Stimulated activated CD8-positive, alpha-beta memory T cell treated with anti-CD3 and anti-CD28 coated beads, Interleukin-4, amount 100 ng/mL, for 24 hours (primary cell): ENCODE results near the gene SLC4A5.

Source experiments
- DNase-seq: peaks from one replicate; pipeline ENCODE4 v3.0.0-alpha.2; 2020; ENCODE audit warnings: low read depth

Gene SLC4A5

DNA sequence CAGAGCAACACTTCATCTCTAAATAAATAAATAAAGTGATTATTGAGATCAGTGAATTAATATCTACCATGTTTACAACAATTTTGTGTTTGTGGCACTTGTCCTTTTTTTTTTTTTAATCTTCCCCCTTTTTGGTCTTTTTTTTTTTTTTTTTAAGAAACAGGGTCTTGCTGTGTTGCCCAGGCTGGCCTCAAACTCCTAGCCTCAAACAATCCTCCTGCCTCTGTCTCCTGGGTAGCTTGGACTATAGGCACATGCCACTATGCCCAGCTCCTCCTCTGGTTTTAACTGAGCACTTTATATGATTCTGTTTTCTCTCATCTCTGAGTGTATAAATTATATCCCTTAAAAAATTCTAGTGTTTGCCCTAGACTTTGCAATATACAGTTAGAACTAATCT, 30.3 kb downstream of the SLC4A5 start:
- no peak for DNase-seq

DNA sequence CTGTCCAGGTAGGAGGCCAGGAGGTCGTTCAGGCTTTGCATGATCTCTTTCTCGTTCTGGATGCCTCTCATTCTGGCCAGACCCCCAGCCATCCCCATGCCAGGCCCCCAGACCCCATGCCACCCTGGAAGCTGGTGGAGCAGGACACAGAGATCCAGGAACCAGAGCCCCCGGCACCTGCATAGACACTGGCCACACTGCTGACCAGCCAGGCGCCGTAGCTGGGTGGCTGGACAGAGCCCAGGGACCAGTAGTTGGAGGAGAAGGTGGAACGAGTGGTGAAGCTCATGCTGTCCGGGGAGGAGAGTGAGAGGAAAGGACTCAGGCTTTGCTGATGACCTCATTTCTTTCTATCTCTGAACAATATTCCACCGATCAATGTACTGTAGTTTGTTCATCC, 35.5 kb downstream of the SLC4A5 start:
- no peak for DNase-seq

DNA sequence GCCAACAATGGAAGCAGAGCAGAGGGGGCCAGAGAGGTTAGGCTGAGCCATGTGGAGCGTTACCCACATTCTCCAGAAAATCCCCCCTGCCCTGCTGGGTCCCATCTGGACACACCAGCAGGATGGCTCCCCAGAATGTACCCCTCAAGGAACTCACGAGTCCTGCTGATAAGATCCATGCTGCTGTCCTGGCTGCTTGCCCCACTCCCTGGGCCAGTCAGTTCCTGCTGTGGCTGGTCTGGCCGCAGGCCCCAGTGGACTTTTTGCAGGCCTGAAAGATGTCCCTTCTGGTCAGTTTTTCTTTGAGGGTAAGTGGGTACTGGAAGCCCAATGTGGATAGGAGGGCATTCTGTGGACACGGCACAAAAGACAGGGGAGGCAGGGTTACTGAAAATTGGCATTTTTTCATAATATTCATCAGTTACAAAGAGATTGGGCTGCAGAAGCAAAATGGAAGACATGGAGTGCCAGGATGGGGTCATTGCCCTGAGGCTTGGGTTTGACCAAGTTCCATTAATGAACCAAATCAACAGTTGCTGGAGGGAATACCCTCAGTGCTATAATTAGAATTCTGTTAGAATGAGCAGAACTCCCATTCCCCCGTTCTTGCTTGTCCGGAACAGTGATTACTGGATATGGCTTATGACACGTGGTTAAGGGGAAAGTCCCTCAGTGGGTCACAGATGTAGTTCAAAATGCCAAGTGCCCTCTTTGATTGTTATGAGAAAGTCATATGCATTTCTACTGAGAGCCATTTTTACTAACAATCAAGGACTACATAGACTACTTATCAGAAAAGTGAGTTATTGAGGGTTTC, 38.7 kb downstream of the SLC4A5 start:
- DNase-seq = no peak

DNA sequence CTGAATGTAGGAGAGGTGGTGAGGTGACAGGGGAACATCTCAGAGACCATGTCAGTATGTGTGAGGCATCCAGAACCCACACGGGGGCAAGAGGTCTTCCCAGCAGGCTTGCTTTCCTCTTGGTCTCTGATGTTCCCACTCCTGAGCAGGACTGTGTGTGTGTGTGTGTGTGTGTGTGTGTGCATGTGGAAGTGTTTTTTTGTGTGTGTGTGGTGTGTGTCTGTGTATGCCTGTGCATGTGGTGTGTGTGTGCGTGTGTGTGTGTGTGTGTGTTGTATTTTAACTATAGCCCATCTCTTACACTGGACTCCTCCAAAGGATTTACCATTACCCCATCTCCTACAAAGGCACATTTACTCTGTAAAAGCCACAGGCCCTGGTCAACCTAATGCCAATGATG, 40.4 kb downstream of the SLC4A5 start:
- no peak for DNase-seq

DNA sequence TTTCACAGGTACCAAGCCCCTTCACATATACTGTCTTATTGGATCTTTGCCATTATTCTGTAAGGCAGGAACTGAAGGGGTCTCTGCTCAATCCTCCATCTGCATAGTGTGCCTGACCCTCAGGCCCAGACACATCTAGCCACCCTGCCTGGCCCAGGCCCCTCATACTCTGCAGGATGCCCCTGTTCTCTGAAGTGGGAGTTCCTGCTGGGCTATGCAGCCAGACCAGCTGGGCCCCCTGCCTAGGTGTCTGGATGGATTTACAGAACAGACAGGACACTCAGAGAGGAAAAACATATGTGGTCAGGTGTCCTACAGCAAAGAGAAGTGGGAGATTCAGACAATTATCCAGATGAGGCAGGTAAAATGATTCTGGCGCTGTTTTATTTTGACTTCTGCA, 42.0 kb downstream of the SLC4A5 start:
- no peak for DNase-seq

DNA sequence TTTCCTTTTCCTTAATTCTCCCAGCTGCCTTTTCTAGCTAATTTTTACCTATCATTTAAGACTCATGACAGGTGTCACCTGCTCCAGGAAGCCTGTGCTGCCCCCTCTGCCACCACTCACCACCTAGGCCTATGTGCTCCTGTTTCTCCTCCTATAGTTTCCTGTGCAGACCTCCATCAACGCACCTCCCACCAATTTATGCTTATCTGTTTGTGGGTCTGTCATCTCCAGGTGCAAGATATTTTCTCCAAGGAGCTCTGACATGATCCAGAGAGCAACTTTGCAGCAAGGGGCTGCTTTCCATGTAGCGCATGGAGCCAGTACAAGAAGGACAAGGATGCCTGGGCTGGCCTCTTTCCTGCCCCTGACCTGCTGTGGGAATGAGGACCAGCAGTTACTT, 42.7 kb downstream of the SLC4A5 start:
- DNase-seq = no peak

DNA sequence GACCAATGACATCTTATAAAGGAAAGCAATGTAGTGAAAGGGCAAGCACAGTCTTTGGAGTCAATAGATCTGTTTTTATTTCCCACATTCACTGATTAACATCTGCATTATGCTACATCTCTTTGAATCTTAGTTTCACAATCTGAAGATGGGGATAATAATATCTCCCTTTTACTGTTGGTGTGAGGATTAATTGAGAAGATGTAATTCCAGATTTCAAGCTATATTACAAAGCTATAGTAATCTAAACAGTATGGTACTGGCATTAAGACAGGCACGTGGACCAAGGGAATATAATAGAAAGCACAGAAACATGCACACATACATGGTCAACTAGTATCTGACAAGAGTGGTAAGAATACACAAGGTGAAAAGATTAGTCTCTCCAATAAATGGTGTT, 45.3 kb downstream of the SLC4A5 start:
- DNase-seq = no peak

DNA sequence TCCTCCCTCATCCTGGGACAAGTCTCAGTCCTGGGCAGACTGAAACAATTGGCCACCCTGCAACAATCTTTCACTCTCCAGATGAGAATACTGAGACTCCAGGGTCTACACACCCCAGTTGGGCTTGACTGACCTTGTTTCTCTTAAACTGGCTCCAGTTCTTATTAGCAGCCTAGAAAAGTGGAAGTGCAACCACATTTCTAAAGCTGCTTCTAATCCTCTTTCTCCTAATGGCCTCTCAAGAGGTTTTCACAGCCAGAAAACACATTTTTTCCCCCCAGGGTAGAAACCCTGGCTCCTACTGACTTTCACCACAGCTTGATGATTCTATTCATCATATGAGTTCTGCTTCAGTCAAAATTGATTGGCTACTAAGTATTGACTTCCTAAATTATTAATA, 45.8 kb downstream of the SLC4A5 start:
- DNase-seq = no peak

DNA sequence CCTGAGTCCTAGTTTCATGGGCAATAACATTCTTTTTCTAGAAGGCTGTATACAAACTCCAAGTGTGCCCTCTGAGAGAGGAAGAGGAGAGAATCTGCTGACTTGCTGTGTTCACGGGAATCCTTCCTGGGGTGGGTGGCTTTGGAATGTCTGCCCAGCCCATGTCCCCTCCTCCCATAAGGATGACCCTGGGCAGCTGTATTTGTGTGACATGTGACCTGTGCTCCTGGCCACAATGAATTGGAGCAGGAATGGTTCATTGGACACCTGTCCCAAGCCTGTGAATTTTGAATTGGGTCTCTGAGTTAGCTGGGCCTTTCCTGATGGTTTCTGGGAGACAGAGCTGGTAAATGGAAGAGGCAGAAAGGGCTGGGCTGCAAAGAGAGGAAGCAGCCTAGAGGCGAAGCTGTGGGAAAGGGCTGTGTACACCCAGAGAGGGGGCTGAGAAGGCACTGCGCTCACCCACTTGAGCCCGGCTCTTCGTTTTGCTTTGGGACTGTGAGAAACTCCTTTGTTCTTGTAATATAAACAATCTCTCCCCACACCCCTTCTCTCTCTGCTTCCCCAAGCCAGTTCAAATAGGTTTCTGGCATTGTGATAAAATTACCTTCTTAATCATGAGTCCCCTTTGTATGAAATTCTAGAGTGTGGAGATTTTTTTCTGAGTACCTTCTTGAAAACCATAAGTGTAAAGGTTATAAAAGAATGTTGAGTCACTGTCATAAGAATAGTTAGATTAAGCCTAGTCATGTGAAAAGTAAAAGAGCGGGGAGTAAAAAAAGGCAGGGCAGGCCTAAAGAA, 49.8 kb downstream of the SLC4A5 start:
- DNase-seq = no peak

DNA sequence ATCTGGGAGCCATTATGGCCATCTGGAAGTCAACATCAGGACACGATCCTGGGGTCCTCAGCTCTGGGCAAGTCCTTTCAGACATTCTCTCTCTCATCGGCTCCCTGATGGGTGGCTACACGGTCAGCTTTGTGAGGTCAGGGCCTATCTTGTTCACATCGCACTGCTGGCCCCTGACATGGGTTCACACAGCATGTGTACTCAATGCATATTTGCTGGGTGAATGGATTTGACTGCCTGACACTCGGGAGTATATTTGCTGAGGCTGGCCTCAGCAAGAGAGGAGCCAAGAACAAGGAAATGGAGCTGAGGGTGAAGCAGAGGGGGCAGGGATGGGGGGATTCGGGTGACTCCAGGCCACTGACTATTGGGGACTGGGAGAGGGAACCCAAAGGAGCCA, 50.5 kb downstream of the SLC4A5 start:
- no peak for DNase-seq

DNA sequence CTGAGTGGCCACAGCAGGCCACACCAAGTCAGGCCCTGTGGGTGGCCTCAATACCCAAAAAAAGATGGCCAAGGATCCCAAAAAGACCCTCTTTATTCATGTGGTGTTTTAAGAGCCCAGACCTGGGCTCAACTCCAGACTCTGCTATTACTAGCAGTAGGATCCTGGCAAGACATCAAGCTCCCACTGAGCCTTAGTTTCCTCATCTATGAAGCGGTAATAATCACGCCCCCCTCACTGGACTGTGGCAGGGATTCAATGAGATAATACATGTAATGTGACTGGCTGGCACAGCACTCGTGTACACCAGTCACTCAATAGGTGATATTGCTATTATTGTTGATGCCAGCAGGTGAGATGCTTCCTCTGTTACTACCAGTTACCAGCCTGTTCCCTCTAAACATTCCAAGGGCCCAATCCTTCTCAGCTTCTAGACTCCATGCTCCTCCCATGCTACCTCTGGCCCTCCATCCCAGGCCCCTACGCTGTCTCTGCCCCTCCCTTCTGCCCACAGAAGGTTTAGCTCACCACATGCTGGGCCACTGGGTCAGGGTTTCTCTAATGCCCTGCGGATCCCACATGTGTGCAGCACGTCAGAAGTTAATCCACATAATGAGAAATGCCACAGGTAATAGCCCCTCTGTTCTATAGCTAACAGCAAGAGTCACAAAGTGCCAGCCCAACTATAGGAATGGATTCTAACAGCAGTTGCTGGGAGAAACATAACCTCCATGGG, 51.2 kb downstream of the SLC4A5 start:
- DNase-seq = no peak

DNA sequence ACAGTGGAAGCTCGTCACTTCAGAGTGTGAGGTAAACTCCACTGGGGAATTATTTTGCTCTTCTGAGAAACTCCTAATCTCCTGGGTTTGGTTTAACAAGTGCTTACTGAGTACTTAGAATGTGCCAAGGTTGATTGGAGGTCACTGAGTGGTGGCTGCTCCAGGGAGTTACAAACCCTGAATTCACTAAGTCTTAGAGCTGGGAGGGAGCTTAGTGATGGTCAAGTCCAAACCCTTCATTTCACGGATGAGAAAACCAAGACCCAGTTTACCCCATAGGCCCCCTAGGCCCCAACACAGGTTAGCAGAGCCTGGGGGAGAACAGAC, 52.0 kb downstream of the SLC4A5 start:
- no peak for DNase-seq

DNA sequence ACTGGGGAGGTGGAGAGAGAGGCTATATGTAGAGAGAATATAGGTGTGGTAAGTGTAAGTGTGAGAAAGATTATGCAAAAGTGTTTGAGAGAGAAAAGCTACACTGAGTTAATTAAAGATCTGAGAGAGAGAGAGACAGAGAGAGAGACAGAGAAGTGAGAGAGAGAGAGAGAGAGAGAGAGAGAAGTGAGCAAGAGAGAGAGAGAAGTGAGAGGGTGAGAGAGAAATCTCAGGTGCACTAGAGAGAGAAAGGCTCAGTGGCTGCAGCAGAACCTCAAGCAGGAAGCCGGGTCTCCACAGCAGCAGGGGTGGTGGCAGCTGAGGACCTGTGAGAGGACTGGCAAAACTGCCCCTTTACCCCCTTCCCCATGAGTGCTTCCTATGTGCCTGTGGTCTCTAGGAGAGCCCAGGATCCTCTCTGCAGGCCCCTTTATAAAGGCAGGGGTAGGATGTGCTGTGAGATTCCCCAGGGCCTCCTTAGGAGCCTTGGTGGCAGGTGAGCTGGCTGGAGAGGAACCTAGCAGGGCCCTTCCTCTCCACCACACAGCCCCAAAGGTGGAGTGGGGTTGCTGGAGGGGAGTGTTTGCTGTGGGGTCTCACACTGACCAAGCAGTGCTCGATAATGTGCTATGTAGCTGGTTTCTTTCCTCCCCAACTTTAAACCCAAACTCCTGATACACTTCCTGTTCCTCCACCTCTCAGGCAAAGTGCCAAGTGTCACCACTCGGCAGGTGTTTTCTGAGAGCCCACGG, 52.6 kb downstream of the SLC4A5 start:
- no peak for DNase-seq

DNA sequence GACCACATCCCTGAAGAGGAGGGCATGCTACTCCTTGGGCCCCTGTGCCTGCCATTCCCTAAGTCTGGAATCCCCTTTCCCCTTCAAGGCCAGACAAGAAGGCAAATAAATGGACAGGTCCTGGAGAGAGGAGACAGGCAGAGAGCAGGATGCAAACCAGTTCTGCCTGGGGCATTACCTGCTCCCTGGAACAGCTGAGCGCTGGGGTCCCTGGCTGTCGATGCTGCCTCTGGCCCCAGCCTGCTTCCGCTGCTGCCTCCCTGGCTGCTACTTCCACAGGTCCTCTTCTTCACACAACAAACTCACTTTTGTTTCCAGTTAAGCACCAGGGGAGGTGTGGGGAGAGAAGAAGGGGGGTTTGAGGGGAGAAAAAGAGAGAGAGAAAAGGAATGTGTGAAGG, 53.1 kb downstream of the SLC4A5 start:
- DNase-seq = no peak

DNA sequence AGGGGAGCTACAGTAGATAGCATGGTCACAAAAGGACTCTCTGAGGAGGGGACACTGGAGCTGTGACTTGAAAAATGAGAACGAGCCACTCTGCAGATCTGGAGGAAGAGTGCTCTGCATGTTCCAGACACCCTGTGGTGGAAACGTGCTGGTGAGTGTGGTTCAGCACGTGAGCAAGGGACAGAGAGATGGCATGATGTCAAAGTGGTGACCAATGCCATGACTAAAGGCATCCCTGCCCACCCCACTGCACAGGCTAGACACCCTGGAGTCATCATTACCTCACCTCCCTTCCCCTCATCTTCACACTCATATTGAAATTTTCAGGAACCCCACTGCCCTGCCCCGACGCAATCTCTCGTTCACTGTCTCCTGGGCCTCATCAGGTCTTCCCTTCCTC, 56.5 kb downstream of the SLC4A5 start:
- no peak for DNase-seq

DNA sequence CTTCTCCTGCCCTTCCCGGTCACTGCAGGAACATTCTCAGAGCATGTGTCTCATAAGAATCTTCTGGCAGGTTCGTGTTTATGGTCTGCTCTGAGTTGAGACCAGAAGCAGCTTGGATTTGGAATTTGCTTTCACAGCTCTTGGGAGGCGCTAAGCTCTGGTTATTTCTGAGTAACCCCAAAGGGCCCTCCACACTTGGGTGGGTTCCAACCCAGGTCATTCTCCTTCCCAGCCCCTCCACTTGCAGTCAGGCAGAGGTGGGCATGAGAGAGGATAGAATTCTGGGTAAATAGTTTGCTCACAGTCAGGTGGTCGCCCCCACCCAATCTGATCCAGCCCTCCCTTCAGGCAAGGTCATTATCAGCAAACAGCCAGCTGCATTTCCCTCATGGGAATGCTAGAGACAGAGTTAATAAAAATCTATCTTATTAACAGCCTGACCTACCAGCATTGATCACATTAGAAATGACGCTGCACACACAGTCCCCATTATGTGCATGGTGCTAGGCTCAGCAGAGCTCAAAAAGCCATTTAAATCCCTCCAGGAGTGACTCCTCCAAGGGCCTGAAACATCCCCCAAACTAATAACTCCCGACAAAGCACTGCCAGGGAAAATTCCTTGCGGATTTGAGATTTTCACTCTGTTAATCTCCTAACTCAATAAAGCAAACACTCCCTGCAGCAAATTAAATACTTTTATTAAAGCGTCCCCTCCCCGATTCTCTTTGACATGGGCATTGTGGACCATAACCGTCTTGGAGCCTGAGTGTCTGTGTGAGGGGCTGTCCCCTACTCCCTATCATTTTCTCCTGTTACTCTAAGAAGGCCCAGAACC, 61.9 kb downstream of the SLC4A5 start:
- no peak for DNase-seq

DNA sequence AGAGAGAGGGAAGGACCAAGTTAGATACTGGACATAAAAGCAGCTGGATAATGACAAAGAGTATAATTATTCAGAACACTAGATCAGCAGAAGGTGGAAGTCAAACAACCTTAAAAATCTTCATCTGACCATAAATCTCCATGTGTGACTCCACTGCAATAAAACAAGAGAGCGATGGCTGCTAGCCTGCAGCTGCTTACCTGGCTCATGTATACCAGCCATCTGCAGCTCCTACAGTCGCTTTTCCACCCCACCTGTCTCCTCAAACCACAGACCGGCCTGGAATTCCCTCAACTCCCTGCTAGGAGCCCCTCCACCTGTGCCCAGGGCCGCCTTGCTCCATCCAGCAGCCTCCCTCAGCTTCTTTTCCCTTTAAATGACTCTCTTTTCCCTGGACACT, 64.5 kb downstream of the SLC4A5 start:
- DNase-seq = no peak

DNA sequence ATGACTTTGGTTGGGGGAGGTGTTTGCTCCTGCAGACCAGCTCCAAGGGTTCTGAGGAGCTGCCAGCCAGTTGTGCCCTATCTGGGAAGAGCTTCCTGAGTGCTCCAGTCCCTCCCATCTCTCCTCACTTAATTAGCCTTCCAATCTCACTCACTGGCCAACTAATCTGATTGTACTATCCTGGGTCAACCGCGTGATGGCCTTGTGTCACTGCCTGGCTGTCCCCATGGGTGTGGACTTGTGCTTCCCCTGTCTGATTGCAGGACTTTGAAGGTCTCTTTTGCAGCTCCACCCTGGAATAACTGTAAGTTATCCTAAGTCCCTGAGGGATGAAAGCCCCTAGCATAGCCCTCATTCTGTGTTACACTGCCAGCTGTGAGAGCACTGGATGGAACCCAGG, 65.0 kb downstream of the SLC4A5 start:
- DNase-seq = no peak

DNA sequence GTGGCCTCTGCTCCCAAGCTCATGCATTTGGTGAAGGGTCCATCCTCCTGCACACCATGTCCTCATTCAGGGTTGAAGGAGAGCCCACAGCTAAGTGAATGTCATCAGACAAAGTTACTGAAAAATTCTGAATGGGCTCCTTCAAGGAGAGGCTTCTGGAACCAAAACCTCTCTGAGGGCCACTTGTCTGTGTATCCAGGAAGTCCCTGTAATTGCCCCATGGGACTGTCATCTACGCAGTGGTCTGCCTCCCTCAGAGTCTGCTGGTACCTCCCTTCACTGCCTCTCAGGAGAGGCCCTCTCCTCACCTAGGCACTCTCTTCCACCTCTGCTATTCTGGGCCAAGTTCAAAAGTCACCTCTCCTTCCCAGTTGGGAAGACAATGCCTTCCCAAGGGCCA, 68.0 kb downstream of the SLC4A5 start:
- DNase-seq = no peak

DNA sequence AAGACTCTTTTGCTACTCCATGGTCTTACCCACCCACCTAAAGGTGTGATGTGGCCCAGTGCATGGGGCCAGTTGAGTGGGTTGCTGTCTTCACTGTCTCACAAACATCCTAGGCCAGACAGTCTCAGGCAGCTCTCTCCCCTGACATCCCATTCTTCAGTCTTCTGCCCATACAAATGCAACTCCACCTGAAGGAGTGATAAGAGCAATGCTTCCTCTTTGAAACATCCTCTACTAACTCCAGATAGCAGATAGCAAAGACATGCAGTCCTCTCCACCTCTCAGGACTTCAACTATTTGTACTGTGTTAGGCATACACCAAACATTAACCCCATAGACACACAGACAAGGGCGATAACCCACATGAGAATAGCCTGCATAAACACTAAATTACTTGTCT, 73.5 kb downstream of the SLC4A5 start:
- no peak for DNase-seq

DNA sequence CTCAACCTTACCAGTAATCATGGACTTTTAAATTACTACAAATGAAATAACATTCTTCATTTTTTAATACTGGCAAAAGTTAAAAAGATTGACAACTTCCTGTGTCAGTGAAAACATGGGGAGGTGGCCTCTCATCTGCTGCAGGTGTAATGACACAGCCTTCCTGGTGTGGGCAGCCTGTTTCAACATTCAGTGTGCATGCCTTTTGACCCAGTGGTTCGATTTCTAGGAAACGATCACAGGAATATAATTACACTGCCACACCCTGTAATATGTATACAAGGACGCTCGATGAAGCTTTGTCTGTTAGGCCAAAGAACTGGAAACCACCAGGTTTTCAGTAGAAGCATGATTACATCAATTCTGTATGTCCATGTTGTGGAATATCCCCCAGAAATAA, 76.1 kb downstream of the SLC4A5 start:
- peak; percentile 12 for DNase-seq
